CD14-positive monocyte (primary cell): ENCODE results near the gene EIF4ENIF1. TPM values are rescaled to one million over a fixed set of nuclear protein-coding genes. Genes with fewer than 3 reads are reported as not detected.

ENCODE experiments used
- DNase-seq, 3 donors: peaks; one replicate each; pipeline ENCODE4 v3.0.0-alpha.2; 2011 to 2022
- H2AFZ ChIP-seq: 2 replicates; pipeline ENCODE4 v1.6.0; 2012; ENCODE audit warnings: mild to moderate bottlenecking, low read depth, low read length, inconsistent platforms; ENCODE audit not compliant: insufficient read depth, poor library complexity, severe bottlenecking
- H3K27ac ChIP-seq, 2 donors: 1 replicate in 1 of 2; 2 replicates in 1 of 2; pipeline ENCODE4 v1.5.1; 2012 to 2013; ENCODE audit warnings: low read length in 2 of 2, control low read depth in 1 of 2, inconsistent platforms in 1 of 2, low read depth in 1 of 2, mild to moderate bottlenecking in 1 of 2
- H3K27me3 ChIP-seq, 2 donors: one replicate each; pipeline versions ENCODE4 v1.6.0 to v1.6.1; 2011 to 2013; ENCODE audit warnings: low read length in 2 of 2; ENCODE audit not compliant: control insufficient read depth in 2 of 2, insufficient read depth in 2 of 2
- H3K36me3 ChIP-seq, 2 donors: replicated peaks in 1 of 2; 1 replicate in 1 of 2; 2 replicates in 1 of 2; pipeline versions ENCODE4 v1.5.1 to v1.6.1; 2012 to 2013; ENCODE audit warnings: low read length in 2 of 2, control low read depth in 1 of 2, inconsistent platforms in 1 of 2, mild to moderate bottlenecking in 1 of 2; ENCODE audit not compliant: insufficient read depth in 2 of 2, control insufficient read depth in 1 of 2
- H3K4me1 ChIP-seq, 2 donors: 1 replicate in 1 of 2; 2 replicates in 1 of 2; pipeline versions ENCODE4 v1.5.1 to v1.6.1; 2012 to 2013; ENCODE audit warnings: low read length in 2 of 2, control low read depth in 1 of 2, inconsistent platforms in 1 of 2, mild to moderate bottlenecking in 1 of 2, moderate library complexity in 1 of 2; ENCODE audit not compliant: insufficient read depth in 2 of 2, control insufficient read depth in 1 of 2
- H3K4me2 ChIP-seq: replicated peaks from 2 replicates; pipeline ENCODE3; 2012; ENCODE audit warnings: low read length, moderate library complexity, mild to moderate bottlenecking; ENCODE audit not compliant: poor library complexity, severe bottlenecking; ENCODE audit errors: extremely low read depth
- H3K4me3 ChIP-seq, 3 experiments: fragments of 200-600 bp in 1 of 3; sonication (generic) in 1 of 3; replicated peaks in 1 of 3; 1 replicate in 2 of 3; 2 replicates in 1 of 3; pipeline ENCODE4 v1.5.1; 2011 to 2013; ENCODE audit warnings: low read length in 3 of 3, mild to moderate bottlenecking in 3 of 3, control low read depth in 2 of 3, low read depth in 2 of 3, inconsistent platforms in 1 of 3, moderate library complexity in 1 of 3
- H3K79me2 ChIP-seq: 2 replicates; pipeline ENCODE4 v1.6.0; 2012; ENCODE audit warnings: mild to moderate bottlenecking, control low read depth, inconsistent platforms, low read length, moderate library complexity; ENCODE audit not compliant: insufficient read depth
- H3K9ac ChIP-seq: 2 replicates; pipeline ENCODE4 v1.6.0; 2017; ENCODE audit warnings: low read length, mild to moderate bottlenecking; ENCODE audit not compliant: insufficient read depth, poor library complexity, severe bottlenecking
- H3K9me3 ChIP-seq, 2 donors: replicated peaks in 1 of 2; 1 replicate in 1 of 2; 2 replicates in 1 of 2; pipeline versions ENCODE4 v1.5.1 to v1.6.1; 2012 to 2013; ENCODE audit warnings: low read length in 2 of 2, control low read depth in 1 of 2; ENCODE audit not compliant: control insufficient read depth in 1 of 2, insufficient read depth in 1 of 2
- H4K20me1 ChIP-seq: 2 replicates; pipeline ENCODE4 v1.6.0; 2012; ENCODE audit warnings: mild to moderate bottlenecking, low read length, control low read depth, moderate library complexity; ENCODE audit not compliant: insufficient read depth
- H3K27ac Mint-ChIP-seq, 7 donors: one replicate each; pipeline ENCODE4 v1.8.0; 2020; ENCODE audit warnings: mild to moderate bottlenecking in 7 of 7, mixed read lengths in 7 of 7, moderate library complexity in 6 of 7, inconsistent platforms in 2 of 7
- H3K27me3 Mint-ChIP-seq, 3 donors: one replicate each; pipeline ENCODE4 v1.8.0; 2021 to 2022; ENCODE audit warnings: low read depth in 3 of 3, mild to moderate bottlenecking in 3 of 3, mixed read lengths in 3 of 3, moderate library complexity in 3 of 3, inconsistent platforms in 1 of 3
- H3K36me3 Mint-ChIP-seq, 2 donors: one replicate each; pipeline ENCODE4 v1.8.0; 2020; ENCODE audit warnings: mixed read lengths in 2 of 2, inconsistent platforms in 1 of 2, mild to moderate bottlenecking in 1 of 2
- H3K4me1 Mint-ChIP-seq: one replicate; pipeline ENCODE4 v1.8.0; 2020; ENCODE audit warnings: mild to moderate bottlenecking, mixed read lengths
- H3K4me3 Mint-ChIP-seq, 2 donors: one replicate each; pipeline ENCODE4 v1.8.0; 2020; ENCODE audit warnings: mild to moderate bottlenecking in 2 of 2, mixed read lengths in 2 of 2, moderate library complexity in 1 of 2
- H3K9me3 Mint-ChIP-seq, 7 donors: one replicate each; pipeline ENCODE4 v1.8.0; 2020 to 2022; ENCODE audit warnings: mixed read lengths in 7 of 7, mild to moderate bottlenecking in 6 of 7, moderate library complexity in 6 of 7, inconsistent platforms in 2 of 7
- WGBS: methylation state at CpG from one replicate; pipeline ENCODE4 v1.1.5; 2013; ENCODE audit warnings: missing lambda C conversion rate; ENCODE audit not compliant: insufficient coverage; 5-methylcytosine and 5-hydroxymethylcytosine counted together
- intact Hi-C, 2 donors: fragments of 100-400 bp; cut with micrococcal nuclease; formaldehyde crosslinking; loops; one replicate each; pipeline versions ENCODE4 v1.15.0 to v1.15.1; 2023
- polyA plus RNA-seq, 3 donors: library from polyadenylated mRNA; depleted of rRNA in 1 of 3; unstranded in 2 of 3; stranded (reverse) in 1 of 3; fragments of 300-500 nt in 2 of 3; fragments of >200 nt in 1 of 3; fragmentation: Illumina TruSeq in 2 of 3; gene quantifications; 1 replicate in 2 of 3; 2 replicates in 1 of 3; pipeline ENCODE4 v1.2.3, GENCODE V29; 2012 to 2021
- TF ChIP-seq, protein P1 (sequence below): fragments of 200-600 bp; IDR thresholded peaks from one replicate; pipeline ENCODE4 v1.8.0; 2022; ENCODE audit warnings: antibody characterized with exemption, mild to moderate bottlenecking

EIF4ENIF1 gene
- polyA plus RNA-seq, 3 donors: 2.5 to 17.0 (median 11.5) TPM

DNA sequence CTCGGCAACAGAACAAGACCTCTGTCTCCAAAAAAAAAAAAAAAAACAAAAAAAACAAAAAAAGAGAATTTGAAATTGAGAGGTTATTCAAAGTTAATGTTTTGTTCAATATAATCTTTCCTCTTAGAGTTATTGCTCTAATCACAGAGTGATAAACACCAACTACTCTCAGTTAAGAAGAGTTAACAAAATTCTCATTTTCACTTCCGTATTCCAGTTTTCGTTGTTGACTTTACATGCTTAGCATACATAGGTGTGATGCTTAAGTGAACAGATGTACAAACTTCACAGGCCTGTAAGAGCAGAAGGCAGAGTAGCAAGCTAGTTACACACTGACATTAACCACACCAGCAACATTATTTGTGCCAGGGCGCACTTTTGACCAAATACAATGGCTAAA, 12.3 kb downstream of the EIF4ENIF1 start:
- no peak overlapping the region for H3K4me3 Mint-ChIP-seq

DNA sequence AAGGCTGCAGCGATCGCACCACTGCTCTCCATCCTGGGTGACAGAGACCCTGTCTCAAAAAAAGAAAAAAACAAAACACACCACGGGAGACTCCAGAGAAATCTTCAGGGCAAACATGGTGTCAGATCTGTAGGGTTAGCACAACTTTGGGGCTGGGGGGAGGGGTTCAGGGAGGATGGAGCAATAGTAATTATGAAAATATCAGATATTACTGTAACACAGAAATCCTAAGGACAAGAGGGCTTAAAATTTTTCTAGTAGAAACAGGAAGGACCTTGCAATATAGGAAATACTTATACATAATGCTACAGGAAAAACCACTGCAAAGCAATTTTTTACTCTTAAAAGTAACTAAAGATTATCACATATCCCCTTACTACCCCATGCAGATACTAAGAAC, 13.8 kb downstream of the EIF4ENIF1 start:
- intact Hi-C loops: no loop called here
- Mint-ChIP-seq H3K9me3 (no peaks in the 10 kb centered on the region), H3K36me3 (peaks cover 44 to 67% of the 10 kb centered on the region in 2 donors), H3K27ac (peak overlapping the region in 4 of 7 donors; percentile 15 to 77 (median 58)), H3K4me1 (peaks cover 10% of the 10 kb centered on the region), H3K27me3 (peaks cover 0 to 1% (median 0%) of the 10 kb centered on the region in 3 donors), H3K4me3 (no peak overlapping the region)
- no peak for DNase-seq
- Histone ChIP-seq H3K79me2 (peaks cover 66% of the 10 kb centered on the region), H4K20me1 (peaks cover 53% of the 10 kb centered on the region), H3K9ac (no peak overlapping the region), H3K4me2 (no peak overlapping the region), H3K4me1 (peaks cover 0 to 6% of the 10 kb centered on the region in 2 donors), H2AFZ (no peak overlapping the region), H3K27ac (peak overlapping the region in 1 of 2 donors; percentile 57), H3K9me3 (no peaks in the 10 kb centered on the region), H3K36me3 (peaks cover 31 to 80% of the 10 kb centered on the region in 2 donors), H3K4me3 (no peak overlapping the region), H3K27me3 (no peaks in the 10 kb centered on the region)
- TF ChIP-seq, protein P1, sequence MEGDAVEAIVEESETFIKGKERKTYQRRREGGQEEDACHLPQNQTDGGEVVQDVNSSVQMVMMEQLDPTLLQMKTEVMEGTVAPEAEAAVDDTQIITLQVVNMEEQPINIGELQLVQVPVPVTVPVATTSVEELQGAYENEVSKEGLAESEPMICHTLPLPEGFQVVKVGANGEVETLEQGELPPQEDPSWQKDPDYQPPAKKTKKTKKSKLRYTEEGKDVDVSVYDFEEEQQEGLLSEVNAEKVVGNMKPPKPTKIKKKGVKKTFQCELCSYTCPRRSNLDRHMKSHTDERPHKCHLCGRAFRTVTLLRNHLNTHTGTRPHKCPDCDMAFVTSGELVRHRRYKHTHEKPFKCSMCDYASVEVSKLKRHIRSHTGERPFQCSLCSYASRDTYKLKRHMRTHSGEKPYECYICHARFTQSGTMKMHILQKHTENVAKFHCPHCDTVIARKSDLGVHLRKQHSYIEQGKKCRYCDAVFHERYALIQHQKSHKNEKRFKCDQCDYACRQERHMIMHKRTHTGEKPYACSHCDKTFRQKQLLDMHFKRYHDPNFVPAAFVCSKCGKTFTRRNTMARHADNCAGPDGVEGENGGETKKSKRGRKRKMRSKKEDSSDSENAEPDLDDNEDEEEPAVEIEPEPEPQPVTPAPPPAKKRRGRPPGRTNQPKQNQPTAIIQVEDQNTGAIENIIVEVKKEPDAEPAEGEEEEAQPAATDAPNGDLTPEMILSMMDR: no peak
- no CpG with 5 or more reads among the region's 3 CpGs for WGBS

More for the DNA sequence above, 12.3 kb downstream of the EIF4ENIF1 start:
- H3K9me3 ChIP-seq: no peaks in the 10 kb centered on the region
- H3K9me3 Mint-ChIP-seq: no peaks in the 10 kb centered on the region
- no peak overlapping the region for H3K4me3 ChIP-seq
- no peaks in the 10 kb centered on the region for H3K27me3 ChIP-seq
- peaks cover 57% of the 10 kb centered on the region for H4K20me1 ChIP-seq
- intact Hi-C loops: no loop called here
- peaks cover 10% of the 10 kb centered on the region for H3K4me1 Mint-ChIP-seq
- H2AFZ ChIP-seq: no peak overlapping the region
- peaks cover 39 to 80% of the 10 kb centered on the region in 2 donors for H3K36me3 ChIP-seq
- H3K27ac Mint-ChIP-seq: no peak overlapping the region
- H3K27me3 Mint-ChIP-seq: peaks cover 0 to 1% (median 0%) of the 10 kb centered on the region in 3 donors
- TF ChIP-seq, protein P1: no peak
- no peak overlapping the region for H3K27ac ChIP-seq
- no CpG with 5 or more reads among the region's 4 CpGs for WGBS
- H3K4me2 ChIP-seq: no peak overlapping the region
- no peak overlapping the region for H3K9ac ChIP-seq
- peaks cover 0 to 6% of the 10 kb centered on the region in 2 donors for H3K4me1 ChIP-seq
- peaks cover 46 to 70% of the 10 kb centered on the region in 2 donors for H3K36me3 Mint-ChIP-seq
- H3K79me2 ChIP-seq: peaks cover 76% of the 10 kb centered on the region
- DNase-seq: no peak
